Endothelial cell of umbilical vein (primary cell): Measurements from ENCODE around the gene TMEM107.

Experiments
- EZH2 ChIP-seq: IDR thresholded peaks from 2 replicates; pipeline ENCODE4 v1.6.1; 2012; ENCODE audit warnings: borderline replicate concordance, low read depth, mild to moderate bottlenecking, moderate library complexity, low read length, inconsistent platforms; ENCODE audit not compliant: severe bottlenecking
- JUN ChIP-seq: IDR thresholded peaks from 2 replicates; pipeline ENCODE4 v1.6.1; 2011; ENCODE audit warnings: borderline replicate concordance, low read depth; ENCODE audit not compliant: insufficient read length, insufficient read depth
- MYC ChIP-seq: IDR thresholded peaks from one replicate; pipeline ENCODE4 v1.6.1; 2011; ENCODE audit warnings: mild to moderate bottlenecking, low read depth, low read length
- POLR2A ChIP-seq: IDR thresholded peaks from 2 replicates; pipeline ENCODE4 v1.6.1; 2012; ENCODE audit warnings: low read depth, mild to moderate bottlenecking, control low read depth, low read length
- POLR2AphosphoS5 ChIP-seq: IDR thresholded peaks from 2 replicates; pipeline ENCODE4 v1.6.1; 2012; ENCODE audit warnings: low read depth, mild to moderate bottlenecking, control low read depth, low read length, moderate library complexity; ENCODE audit not compliant: insufficient read depth
- TF ChIP-seq, protein P1 (sequence below): IDR thresholded peaks from 2 replicates; pipeline ENCODE4 v1.6.1; 2011; ENCODE audit not compliant: insufficient read depth, insufficient read length
- TF ChIP-seq, protein P2 (sequence below), 2 donors: IDR thresholded peaks; 1 replicate in 1 of 2; 2 replicates in 1 of 2; pipeline ENCODE4 v1.5.1; 2011; ENCODE audit warnings: low read length in 2 of 2, mild to moderate bottlenecking in 2 of 2, moderate library complexity in 2 of 2, control low read depth in 1 of 2, inconsistent platforms in 1 of 2, low read depth in 1 of 2; ENCODE audit not compliant: insufficient read depth in 1 of 2; ENCODE audit errors: extremely low read depth in 1 of 2

DNA sequence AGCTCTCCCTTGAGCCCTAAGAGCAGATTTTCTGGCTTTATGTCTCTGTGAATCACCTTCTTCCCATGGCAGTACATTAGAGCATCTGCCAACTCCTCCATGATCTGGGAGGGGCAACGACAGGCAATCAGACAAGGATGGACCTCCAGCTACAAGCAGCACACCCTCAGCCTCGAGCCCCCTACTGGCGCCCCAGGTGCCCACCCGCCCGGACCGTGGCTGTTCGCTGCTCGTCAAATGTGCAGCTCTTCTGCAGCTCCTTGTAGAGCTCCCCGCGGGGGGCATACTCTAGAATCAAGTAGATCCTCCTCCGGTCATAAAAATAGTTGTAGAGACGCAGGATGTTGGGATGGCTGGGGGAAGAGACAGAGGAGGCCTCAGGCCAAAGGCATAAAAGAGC, 30.4 kb upstream of the TMEM107 start:
- TF ChIP-seq POLR2A (no peak), EZH2 (no peak), POLR2AphosphoS5 (no peak), JUN (no peak), MYC (no peak)
- TF ChIP-seq, protein P1, sequence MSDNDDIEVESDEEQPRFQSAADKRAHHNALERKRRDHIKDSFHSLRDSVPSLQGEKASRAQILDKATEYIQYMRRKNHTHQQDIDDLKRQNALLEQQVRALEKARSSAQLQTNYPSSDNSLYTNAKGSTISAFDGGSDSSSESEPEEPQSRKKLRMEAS = no peak
- TF ChIP-seq, protein P2, sequence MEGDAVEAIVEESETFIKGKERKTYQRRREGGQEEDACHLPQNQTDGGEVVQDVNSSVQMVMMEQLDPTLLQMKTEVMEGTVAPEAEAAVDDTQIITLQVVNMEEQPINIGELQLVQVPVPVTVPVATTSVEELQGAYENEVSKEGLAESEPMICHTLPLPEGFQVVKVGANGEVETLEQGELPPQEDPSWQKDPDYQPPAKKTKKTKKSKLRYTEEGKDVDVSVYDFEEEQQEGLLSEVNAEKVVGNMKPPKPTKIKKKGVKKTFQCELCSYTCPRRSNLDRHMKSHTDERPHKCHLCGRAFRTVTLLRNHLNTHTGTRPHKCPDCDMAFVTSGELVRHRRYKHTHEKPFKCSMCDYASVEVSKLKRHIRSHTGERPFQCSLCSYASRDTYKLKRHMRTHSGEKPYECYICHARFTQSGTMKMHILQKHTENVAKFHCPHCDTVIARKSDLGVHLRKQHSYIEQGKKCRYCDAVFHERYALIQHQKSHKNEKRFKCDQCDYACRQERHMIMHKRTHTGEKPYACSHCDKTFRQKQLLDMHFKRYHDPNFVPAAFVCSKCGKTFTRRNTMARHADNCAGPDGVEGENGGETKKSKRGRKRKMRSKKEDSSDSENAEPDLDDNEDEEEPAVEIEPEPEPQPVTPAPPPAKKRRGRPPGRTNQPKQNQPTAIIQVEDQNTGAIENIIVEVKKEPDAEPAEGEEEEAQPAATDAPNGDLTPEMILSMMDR (IDR thresholded peaks at IDR 0.05; ENCODE audit: extremely low read depth in 1 of 2, insufficient read depth in 1 of 2, low read depth in 1 of 2, low read length in 2 of 2) = no peak
